Sigmoid colon (tissue), 7 donors: Measurements from ENCODE around the gene ATG7. TPM values are rescaled to one million over a fixed set of nuclear protein-coding genes. Genes with fewer than 3 reads are reported as not detected.

Experiments
- DNase-seq: peaks from one replicate; pipeline ENCODE4 v3.0.0-alpha.2; 2019
- H3K27ac ChIP-seq, 4 donors: fragments of 200-600 bp; sonication (generic); one replicate each; pipeline ENCODE4 v1.5.1; 2016 to 2019; ENCODE audit warnings: mild to moderate bottlenecking in 1 of 4
- H3K27me3 ChIP-seq, 3 donors: fragments of 200-600 bp; sonication (generic); one replicate each; pipeline ENCODE4 v1.5.1; 2019; ENCODE audit warnings: mild to moderate bottlenecking in 1 of 3
- H3K36me3 ChIP-seq, 4 donors: fragments of 200-600 bp; sonication (generic); one replicate each; pipeline ENCODE4 v1.5.1; 2016 to 2019
- H3K4me1 ChIP-seq, 4 donors: fragments of 200-600 bp; sonication (generic); one replicate each; pipeline ENCODE4 v1.5.1; 2017 to 2019
- H3K4me3 ChIP-seq, 4 donors: fragments of 200-600 bp; sonication (generic); one replicate each; pipeline ENCODE4 v1.5.1; 2017 to 2019; ENCODE audit warnings: mild to moderate bottlenecking in 2 of 4, moderate library complexity in 1 of 4
- H3K9me3 ChIP-seq, 4 donors: fragments of 200-600 bp in 3 of 4; sonication (generic) in 3 of 4; one replicate each; pipeline versions ENCODE4 v1.5.1 to v1.6.1; 2013 to 2019
- EP300 ChIP-seq, 4 donors: sonication (generic); formaldehyde crosslinking; IDR thresholded peaks; one replicate each; pipeline ENCODE4 v1.6.1; 2017; ENCODE audit warnings: antibody characterized with exemption in 4 of 4
- POLR2A ChIP-seq, 2 donors: fragments of 450-650 bp; IDR thresholded peaks; one replicate each; pipeline ENCODE4 v1.6.1; 2016; ENCODE audit warnings: antibody characterized with exemption in 2 of 2, mild to moderate bottlenecking in 2 of 2, moderate library complexity in 2 of 2
- POLR2AphosphoS5 ChIP-seq, 4 donors: sonication (generic); formaldehyde crosslinking; IDR thresholded peaks; one replicate each; pipeline ENCODE4 v1.6.1; 2017; ENCODE audit warnings: antibody characterized with exemption in 4 of 4
- WGBS, 2 donors: extraction: QIAGEN DNeasy Blood & Tissue Kit; methylation state at CpG; one replicate each; pipeline ENCODE4 v1.1.7; 2013; 5-methylcytosine and 5-hydroxymethylcytosine counted together
- intact Hi-C: fragments of 100-400 bp; cut with DNase I; formaldehyde crosslinking; loops from one replicate; pipeline ENCODE4 v1.15.1; 2023
- polyA plus RNA-seq, 3 donors: library from polyadenylated mRNA; stranded (reverse); fragments of 200-250 nt; gene quantifications; one replicate each; pipeline ENCODE4 v1.2.3, GENCODE V29; 2013
- total RNA-seq, 4 donors: library from RNA; depleted of rRNA; stranded (reverse); fragments of >200 nt; gene quantifications; one replicate each; pipeline ENCODE4 v1.1.0, GENCODE V29; 2016
- TF ChIP-seq, protein P1 (sequence below), 4 experiments: fragments of 450-650 bp in 3 of 4; fragments of 200-600 bp in 1 of 4; IDR thresholded peaks; one replicate each; pipeline ENCODE4 v1.5.1; 2016 to 2019; ENCODE audit warnings: antibody characterized with exemption in 4 of 4, mild to moderate bottlenecking in 3 of 4, moderate library complexity in 2 of 4
- donor health status: healthy with polysubstance abuse.
- donor health status: Bipolar disorder and iron deficiency.
- donor health status: healthy.

Gene ATG7
- total and polyA plus RNA-seq, 7 donors: 12.5 to 62.9 (median 34.8) TPM

DNA sequence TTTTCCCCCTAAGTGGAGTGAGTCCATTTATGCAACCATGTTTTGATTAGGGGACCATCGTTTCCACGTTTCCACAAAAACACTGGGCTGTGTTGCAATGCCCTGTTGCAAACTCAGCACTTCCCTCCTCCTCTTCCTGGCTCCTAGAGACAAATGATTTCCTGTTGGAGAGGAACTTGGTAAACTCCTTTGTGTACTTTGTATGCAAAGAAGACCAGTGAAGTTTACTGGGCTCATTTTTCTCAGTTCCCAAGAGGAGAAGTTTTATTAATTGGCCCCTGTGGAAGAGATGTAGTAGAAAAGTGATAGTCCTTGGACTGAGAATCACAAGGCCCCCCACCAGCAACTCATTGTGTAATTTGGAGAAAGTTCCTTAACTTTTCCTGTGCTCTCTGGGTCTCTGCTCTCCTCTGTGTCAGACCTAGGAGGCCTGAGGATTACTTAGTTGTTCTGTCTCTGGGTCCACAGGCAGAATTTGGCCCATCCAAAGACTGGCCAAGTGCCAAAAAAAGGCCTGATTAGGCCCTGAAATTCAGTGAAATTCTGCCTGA lies 95.0 kb downstream of the ATG7 start:
- 6 to 27% methylated on average over 2 of the region's 2 CpGs for WGBS, 2 donors
- peak overlapping the region; percentile 39 to 63 (median 52) for H3K27ac ChIP-seq
- H3K9me3 ChIP-seq: no peaks in the 10 kb centered on the region
- H3K4me1 ChIP-seq: peaks cover 0 to 13% (median 10%) of the 10 kb centered on the region in 4 donors
- H3K36me3 ChIP-seq: peaks cover 4 to 61% (median 11%) of the 10 kb centered on the region in 4 donors
- no peak overlapping the region for H3K4me3 ChIP-seq
- DNase-seq: peak; percentile 79
- TF ChIP-seq POLR2AphosphoS5 (IDR thresholded peaks at IDR 0.05): peak in 1 of 4 donors; percentile 54
- no peak for TF ChIP-seq EP300 (IDR thresholded peaks at IDR 0.05)
- no peak for TF ChIP-seq POLR2A (IDR thresholded peaks at IDR 0.05)
- H3K27me3 ChIP-seq: no peaks in the 10 kb centered on the region
- intact Hi-C loops: no loop called here

DNA sequence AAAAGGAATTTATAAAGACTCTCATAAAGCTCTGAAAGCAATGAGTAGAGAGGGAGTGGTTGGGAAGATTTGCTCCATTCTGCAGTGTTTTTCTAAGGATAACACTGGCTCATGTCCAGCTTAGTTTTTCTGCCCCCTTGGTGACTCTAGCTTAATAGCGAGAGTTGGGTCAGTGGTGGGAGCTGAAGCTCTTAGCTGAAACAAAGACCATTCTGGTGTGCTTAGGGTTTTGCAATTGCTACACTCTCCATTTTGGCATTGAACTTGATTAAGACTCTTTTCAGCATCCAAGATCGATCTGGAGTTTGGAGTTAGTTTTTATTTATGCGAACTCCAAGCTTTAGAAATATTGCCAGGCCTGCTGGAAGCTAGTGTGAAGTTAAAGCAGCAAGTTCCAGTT lies 98.0 kb downstream of the ATG7 start:
- no peak for DNase-seq
- Histone ChIP-seq H3K4me1 (peaks cover 0 to 13% (median 10%) of the 10 kb centered on the region in 4 donors), H3K27me3 (no peaks in the 10 kb centered on the region), H3K4me3 (no peak overlapping the region), H3K36me3 (peaks cover 0 to 41% (median 0%) of the 10 kb centered on the region in 4 donors), H3K9me3 (no peaks in the 10 kb centered on the region), H3K27ac (no peak overlapping the region)
- WGBS, 2 donors: 85 to 88% methylated on average over 3 of the region's 3 CpGs
- intact Hi-C loops: no loop called here
- TF ChIP-seq EP300 (IDR thresholded peaks at IDR 0.05) (no peak), POLR2AphosphoS5 (IDR thresholded peaks at IDR 0.05) (no peak), POLR2A (IDR thresholded peaks at IDR 0.05) (no peak)
- TF ChIP-seq, protein P1, sequence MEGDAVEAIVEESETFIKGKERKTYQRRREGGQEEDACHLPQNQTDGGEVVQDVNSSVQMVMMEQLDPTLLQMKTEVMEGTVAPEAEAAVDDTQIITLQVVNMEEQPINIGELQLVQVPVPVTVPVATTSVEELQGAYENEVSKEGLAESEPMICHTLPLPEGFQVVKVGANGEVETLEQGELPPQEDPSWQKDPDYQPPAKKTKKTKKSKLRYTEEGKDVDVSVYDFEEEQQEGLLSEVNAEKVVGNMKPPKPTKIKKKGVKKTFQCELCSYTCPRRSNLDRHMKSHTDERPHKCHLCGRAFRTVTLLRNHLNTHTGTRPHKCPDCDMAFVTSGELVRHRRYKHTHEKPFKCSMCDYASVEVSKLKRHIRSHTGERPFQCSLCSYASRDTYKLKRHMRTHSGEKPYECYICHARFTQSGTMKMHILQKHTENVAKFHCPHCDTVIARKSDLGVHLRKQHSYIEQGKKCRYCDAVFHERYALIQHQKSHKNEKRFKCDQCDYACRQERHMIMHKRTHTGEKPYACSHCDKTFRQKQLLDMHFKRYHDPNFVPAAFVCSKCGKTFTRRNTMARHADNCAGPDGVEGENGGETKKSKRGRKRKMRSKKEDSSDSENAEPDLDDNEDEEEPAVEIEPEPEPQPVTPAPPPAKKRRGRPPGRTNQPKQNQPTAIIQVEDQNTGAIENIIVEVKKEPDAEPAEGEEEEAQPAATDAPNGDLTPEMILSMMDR (IDR thresholded peaks at IDR 0.05): no peak

DNA sequence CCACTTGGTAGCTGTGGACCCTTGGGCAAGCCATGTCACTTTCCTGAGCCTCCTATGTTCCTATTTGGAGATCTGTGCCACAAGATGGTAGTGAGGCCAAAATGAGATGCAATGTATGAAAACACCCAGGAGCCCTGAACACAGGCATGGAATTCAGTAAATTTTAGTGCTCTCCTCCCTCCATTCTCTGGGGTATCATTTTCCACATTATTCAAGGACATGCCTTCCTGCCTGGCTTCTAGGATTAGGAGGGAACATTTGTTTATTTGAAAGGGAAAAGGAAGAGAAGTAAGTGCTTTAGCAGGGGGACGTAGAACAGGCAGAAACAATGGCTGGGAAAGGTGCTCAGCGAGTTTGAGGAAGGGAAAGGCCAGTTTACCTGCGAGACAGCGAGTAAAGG lies 98.8 kb downstream of the ATG7 start:
- 92 to 96% methylated on average over 4 of the region's 4 CpGs for WGBS, 2 donors
- no peak overlapping the region for H3K27ac ChIP-seq
- no peaks in the 10 kb centered on the region for H3K9me3 ChIP-seq
- H3K4me1 ChIP-seq: peaks cover 0 to 13% (median 10%) of the 10 kb centered on the region in 4 donors
- TF ChIP-seq EP300 (IDR thresholded peaks at IDR 0.05) (no peak), POLR2A (IDR thresholded peaks at IDR 0.05) (no peak)
- TF ChIP-seq, protein P1 (IDR thresholded peaks at IDR 0.05): no peak
- peaks cover 0 to 33% (median 0%) of the 10 kb centered on the region in 4 donors for H3K36me3 ChIP-seq
- no peaks in the 10 kb centered on the region for H3K27me3 ChIP-seq
- no peak overlapping the region for H3K4me3 ChIP-seq
- intact Hi-C loops: no loop called here
- no peak for DNase-seq

DNA sequence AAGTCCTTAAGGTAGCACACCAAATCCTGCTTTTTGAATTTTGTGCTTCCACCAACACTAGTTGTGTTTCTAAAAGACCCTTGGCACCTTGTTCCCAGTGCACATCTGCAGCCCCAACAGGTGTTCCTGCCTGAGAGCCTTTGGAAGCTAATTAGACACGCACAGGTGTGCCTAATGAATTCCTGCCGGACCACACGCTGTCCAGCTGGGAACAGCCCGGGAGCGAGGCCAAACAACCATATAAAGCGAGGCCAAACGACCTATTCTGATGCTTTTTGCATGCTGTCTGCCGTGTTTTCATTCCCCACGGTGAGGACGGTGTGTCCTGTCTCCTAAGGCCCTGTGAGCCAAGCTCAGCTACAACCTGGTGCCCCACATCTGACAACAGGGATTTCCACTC lies 99.5 kb downstream of the ATG7 start:
- Histone ChIP-seq H3K27me3 (no peaks in the 10 kb centered on the region), H3K4me1 (peaks cover 0 to 11% (median 8%) of the 10 kb centered on the region in 4 donors), H3K4me3 (no peak overlapping the region), H3K9me3 (no peaks in the 10 kb centered on the region), H3K36me3 (peaks cover 0 to 31% (median 0%) of the 10 kb centered on the region in 4 donors), H3K27ac (no peak overlapping the region)
- WGBS, 2 donors: 89 to 91% methylated on average over 10 of the region's 10 CpGs
- TF ChIP-seq POLR2AphosphoS5 (IDR thresholded peaks at IDR 0.05) (no peak), EP300 (IDR thresholded peaks at IDR 0.05) (no peak), POLR2A (IDR thresholded peaks at IDR 0.05) (no peak)
- TF ChIP-seq, protein P1 (IDR thresholded peaks at IDR 0.05): no peak
- intact Hi-C loops: no loop called here
- no peak for DNase-seq

DNA sequence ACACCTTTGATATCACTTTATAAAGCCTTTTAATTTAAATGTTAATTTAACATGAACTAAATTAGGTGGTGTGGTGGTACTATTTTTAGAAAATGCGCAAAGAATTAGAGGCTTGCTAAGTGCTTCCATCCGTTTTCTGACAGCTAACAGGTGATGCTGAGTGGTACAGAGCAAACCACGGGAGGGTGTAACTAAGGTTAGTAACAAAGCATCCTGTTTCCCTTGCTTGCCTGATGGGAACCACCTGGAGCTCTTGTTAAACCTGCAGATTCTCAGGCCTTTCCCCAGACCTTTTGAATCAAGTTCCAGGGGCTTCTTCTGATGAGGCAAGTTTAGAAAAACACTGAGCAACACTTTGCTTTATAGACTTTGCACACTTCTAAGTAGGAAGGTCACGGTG lies 101.0 kb downstream of the ATG7 start:
- intact Hi-C loops: no loop called here
- no peak for DNase-seq
- H3K9me3 ChIP-seq: no peaks in the 10 kb centered on the region
- H3K27ac ChIP-seq: no peak overlapping the region
- WGBS, 2 donors: 72 to 90% methylated on average over 4 of the region's 4 CpGs
- TF ChIP-seq, protein P1 (IDR thresholded peaks at IDR 0.05): no peak
- peak in 1 of 4 donors; percentile 7 for TF ChIP-seq POLR2AphosphoS5 (IDR thresholded peaks at IDR 0.05)
- no peak overlapping the region for H3K4me3 ChIP-seq
- no peaks in the 10 kb centered on the region for H3K27me3 ChIP-seq
- peaks cover 0 to 4% (median 0%) of the 10 kb centered on the region in 4 donors for H3K4me1 ChIP-seq
- peaks cover 0 to 29% (median 0%) of the 10 kb centered on the region in 4 donors for H3K36me3 ChIP-seq
